HepG2 (cell line): Measurements from ENCODE around the gene BCL11B.

Source experiments
- E2F1 ChIP-seq: sonication (generic); formaldehyde crosslinking; IDR thresholded peaks from 2 replicates; pipeline ENCODE4 v1.5.0; 2020; ENCODE audit warnings: missing genetic modification reagents
- MLXIP ChIP-seq: sonication (generic); formaldehyde crosslinking; IDR thresholded peaks from 2 replicates; pipeline ENCODE4 v1.9.0; 2021; ENCODE audit warnings: missing genetic modification reagents, borderline replicate concordance
- POLR2AphosphoS5 ChIP-seq: IDR thresholded peaks from 2 replicates; pipeline ENCODE4 v1.6.1; 2012; ENCODE audit warnings: low read depth, low read length
- RFXANK ChIP-seq: IDR thresholded peaks from 2 replicates; pipeline ENCODE4 v1.6.1; 2016
- ZHX1 ChIP-seq: sonication (generic); formaldehyde crosslinking; IDR thresholded peaks from 2 replicates; pipeline ENCODE4 v1.8.1; 2022; ENCODE audit warnings: low read depth, mild to moderate bottlenecking, missing genetic modification reagents
- ZNF136 ChIP-seq: sonication (generic); formaldehyde crosslinking; IDR thresholded peaks from 2 replicates; pipeline ENCODE4 v1.8.1; 2022; ENCODE audit warnings: low read depth, mild to moderate bottlenecking, moderate library complexity, missing genetic modification reagents
- ZSCAN29 ChIP-seq: sonication (generic); formaldehyde crosslinking; conservative IDR thresholded peaks from 2 replicates; pipeline ENCODE4 v1.4.0; 2020; ENCODE audit warnings: mild to moderate bottlenecking, missing genetic modification reagents

- TF ChIP-seq RFXANK (CRISPR knock-in tag), result no peak
- TF ChIP-seq MLXIP, result no peak
- TF ChIP-seq POLR2AphosphoS5, result no peak
- TF ChIP-seq ZHX1 (CRISPR knock-in tag), result no peak
- no peak for TF ChIP-seq ZSCAN29
- TF ChIP-seq E2F1 (CRISPR knock-in tag), result no peak
- TF ChIP-seq ZNF136 (CRISPR knock-in tag), result no peak
These were observed 63.7 kb downstream of the BCL11B start for GRCh38 chr14:99208318-99208717.
